Heart right ventricle (tissue), 16 donors: ENCODE measurements around the gene TANGO2. TPM values are rescaled to one million over a fixed set of nuclear protein-coding genes. Genes with fewer than 3 reads are reported as not detected.

Experiments used
- ATAC-seq, 8 donors: fragments of 200-7000 bp; cut with Tn5 transposase; one replicate each; pipeline ENCODE4 v1.9.1; 2020; ENCODE audit warnings: mild to moderate bottlenecking in 8 of 8, moderate library complexity in 8 of 8, moderate number of reproducible peaks in 1 of 8
- DNase-seq, 2 donors: peaks; one replicate each; pipeline ENCODE4 v3.0.0-alpha.2; 2020
- H3K27ac ChIP-seq, 10 donors: fragments of 200-600 bp; sonication (generic) in 2 of 10; one replicate each; pipeline versions ENCODE4 v1.5.0 to v1.8.0; 2020 to 2022; ENCODE audit warnings: mild to moderate bottlenecking in 3 of 10
- H3K27me3 ChIP-seq, 7 donors: fragments of 200-600 bp; one replicate each; pipeline ENCODE4 v1.8.0; 2021 to 2022; ENCODE audit warnings: mild to moderate bottlenecking in 2 of 7
- H3K36me3 ChIP-seq, 9 donors: fragments of 200-600 bp; sonication (generic) in 1 of 9; one replicate each; pipeline versions ENCODE4 v1.5.0 to v1.8.0; 2020 to 2022; ENCODE audit warnings: mild to moderate bottlenecking in 2 of 9
- H3K4me1 ChIP-seq, 9 donors: fragments of 200-600 bp; sonication (generic) in 1 of 9; one replicate each; pipeline versions ENCODE4 v1.5.0 to v1.8.0; 2020 to 2022; ENCODE audit warnings: mild to moderate bottlenecking in 4 of 9
- H3K4me3 ChIP-seq, 10 donors: fragments of 200-600 bp; sonication (generic) in 2 of 10; one replicate each; pipeline versions ENCODE4 v1.5.0 to v1.8.0; 2020 to 2022; ENCODE audit warnings: mild to moderate bottlenecking in 7 of 10, moderate library complexity in 2 of 10
- H3K9me3 ChIP-seq, 11 donors: fragments of 200-600 bp in 10 of 11; sonication (generic) in 2 of 11; one replicate each; pipeline versions ENCODE4 v1.5.0 to v1.8.0; 2013 to 2022; ENCODE audit warnings: mild to moderate bottlenecking in 2 of 11, control low read depth in 1 of 11, moderate library complexity in 1 of 11
- CTCF ChIP-seq, 9 donors: fragments of 200-600 bp; sonication (generic) in 2 of 9; IDR thresholded peaks; one replicate each; pipeline versions ENCODE4 v1.5.0 to v1.8.0; 2021 to 2022; ENCODE audit warnings: antibody characterized with exemption in 9 of 9, mild to moderate bottlenecking in 5 of 9, moderate library complexity in 1 of 9
- WGBS, 2 donors: extraction: QIAGEN DNeasy Blood & Tissue Kit; methylation state at CpG; one replicate each; pipeline ENCODE4 v1.1.7; 2013; ENCODE audit warnings: inconsistent platforms in 1 of 2; 5-methylcytosine and 5-hydroxymethylcytosine counted together
- intact Hi-C, 10 donors: fragments of 100-400 bp; cut with DNase I; formaldehyde crosslinking; loops; one replicate each; pipeline versions ENCODE4 v1.11.1 to v1.14.2; 2022
- polyA plus RNA-seq, 2 donors: library from polyadenylated mRNA; stranded (reverse); fragments of 200-250 nt; gene quantifications; one replicate each; pipeline ENCODE4 v1.2.3, GENCODE V29; 2013
- total RNA-seq, 10 donors: library from RNA; stranded (reverse); fragmentation: NEBNext Ultra II Directional in 3 of 10; extraction: Animal tissue kit (Norgen Biotek cat#: 25700) in 3 of 10; gene quantifications; one replicate each; pipeline versions ENCODE4 v1.2.1 to v1.2.4, GENCODE V29; 2021 to 2023
- donor health status: Arrhythmogenic right ventricular cardiomyopathy.
- donor health status: ischemic (EF 13 %, LVEDD 7.1; RV severe dilation, severe dysfunction).
- donor health status: healthy with polysubstance abuse.
- donor health status: DM: no; HTN: yes; CAD: no.
- donor health status: DM: no; HTN: no; CAD: no.
- donor health status: ischemic (EF 25% LVEDD 6.9; RV normal size, moderate dysfunction).
- donor health status: ischemic (EF 25% LVEDD 5.7; RV mildly dilated, moderate dysfunction).
- donor health status: healthy.
- donor health status: DM: yes; HTN: yes; CAD: no.
- donor health status: Ischemic cardiomyopathy.
- donor health status: ischemic (EF 35%, LVEDD 5.7; RV mildly dilated, moderate dysfunction).
- donor health status: nonischemic (EF 11% LVEDD 7.7; RV severe dilation, severe dysfunction).
- donor health status: DM: yes; HTN: yes; CAD: no.
- donor health status: PGD.
- donor health status: ischemic (EF 29% LVEDD 5.4; RV normal size, mild dysfunction).
- donor health status: nonischemic (EF 23%, LVEDD 6.1; RV moderate dilation, normal function).

Gene TANGO2
- total and polyA plus RNA-seq, 12 donors, result 34.1 to 139 (median 81.0) TPM

DNA sequence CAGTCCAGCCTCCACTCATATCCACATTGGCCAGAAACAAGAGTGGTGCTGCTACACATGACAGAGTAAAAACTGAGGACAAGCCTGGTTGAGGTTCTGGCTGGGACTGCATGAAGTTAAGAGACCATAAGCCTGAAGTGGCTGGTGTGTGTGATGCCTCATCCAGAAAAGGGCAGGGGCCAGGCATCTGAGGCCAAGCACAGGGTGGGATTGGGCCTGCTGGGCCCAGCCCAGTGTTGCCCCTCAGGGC lies 29.6 kb upstream of the TANGO2 start:
- no peak for DNase-seq
- ATAC-seq, result no peak
- H3K27ac ChIP-seq, result peak overlapping the region in 6 of 10 donors; percentile 0 to 30 (median 10)

GRCh38 chr22:19991645-19992451 lies 29.1 kb upstream of the TANGO2 start:
- Histone ChIP-seq H3K4me3 (no peak overlapping the region), H3K27ac (peak overlapping the region in 6 of 10 donors; percentile 0 to 30 (median 14)), H3K9me3 (no peaks in the 10 kb centered on the region), H3K4me1 (peaks cover 4 to 59% (median 27%) of the 10 kb centered on the region in 9 donors), H3K36me3 (no peaks in the 10 kb centered on the region), H3K27me3 (no peaks in the 10 kb centered on the region)
- ATAC-seq, result peak in 6 of 8 donors; percentile 6 to 54 (median 23)
- intact Hi-C loops, result no loop called here
- peak in 1 of 2 donors; percentile 36 for DNase-seq
- TF ChIP-seq CTCF (IDR thresholded peaks at IDR 0.05), result no peak
- 82 to 84% methylated on average over 23 of the region's 23 CpGs for WGBS, 2 donors

More for the DNA sequence above, 29.6 kb upstream of the TANGO2 start:
- TF ChIP-seq CTCF (IDR thresholded peaks at IDR 0.05), result no peak
- Histone ChIP-seq H3K4me1 (peaks cover 7 to 63% (median 31%) of the 10 kb centered on the region in 9 donors), H3K9me3 (no peaks in the 10 kb centered on the region), H3K4me3 (no peak overlapping the region), H3K27me3 (no peaks in the 10 kb centered on the region), H3K36me3 (no peaks in the 10 kb centered on the region)
- intact Hi-C loops, result no loop called here

- H3K4me3 ChIP-seq, result no peak overlapping the region
- DNase-seq, result peak in 1 of 2 donors; percentile 3
- intact Hi-C loops, result no loop called here
- no peaks in the 10 kb centered on the region for H3K27me3 ChIP-seq
- 90 to 91% methylated on average over 7 of the region's 7 CpGs for WGBS, 2 donors
- peaks cover 4 to 56% (median 25%) of the 10 kb centered on the region in 9 donors for H3K4me1 ChIP-seq
- TF ChIP-seq CTCF (IDR thresholded peaks at IDR 0.05), result no peak
- peak overlapping the region in 3 of 10 donors; percentile 11 to 30 (median 16) for H3K27ac ChIP-seq
- no peak for ATAC-seq
- no peaks in the 10 kb centered on the region for H3K9me3 ChIP-seq
- no peaks in the 10 kb centered on the region for H3K36me3 ChIP-seq
Observed at GRCh38 chr22:19992481-19992911, 28.4 kb upstream of the TANGO2 start.

- Histone ChIP-seq H3K4me3 (no peak overlapping the region), H3K36me3 (no peaks in the 10 kb centered on the region), H3K4me1 (peaks cover 4 to 53% (median 25%) of the 10 kb centered on the region in 9 donors), H3K27ac (peak overlapping the region in 3 of 10 donors; percentile 11 to 30 (median 16)), H3K9me3 (no peaks in the 10 kb centered on the region), H3K27me3 (no peaks in the 10 kb centered on the region)
- DNase-seq (peak in 1 of 2 donors; percentile 35), ATAC-seq (no peak)
- intact Hi-C loops, result no loop called here
- 64 to 66% methylated on average over 6 of the region's 6 CpGs for WGBS, 2 donors
- TF ChIP-seq CTCF (IDR thresholded peaks at IDR 0.05), result no peak
Observed at GRCh38 chr22:19992921-19993355, 28.0 kb upstream of the TANGO2 start.
